Measurements from ENCODE around the gene GSTCD.
"Not testable (repeated sequence)": the region's sequence is repeated elsewhere in the genome, so short reads cannot be mapped to it uniquely, and the experiment has no call there.

Gene GSTCD

DNA sequence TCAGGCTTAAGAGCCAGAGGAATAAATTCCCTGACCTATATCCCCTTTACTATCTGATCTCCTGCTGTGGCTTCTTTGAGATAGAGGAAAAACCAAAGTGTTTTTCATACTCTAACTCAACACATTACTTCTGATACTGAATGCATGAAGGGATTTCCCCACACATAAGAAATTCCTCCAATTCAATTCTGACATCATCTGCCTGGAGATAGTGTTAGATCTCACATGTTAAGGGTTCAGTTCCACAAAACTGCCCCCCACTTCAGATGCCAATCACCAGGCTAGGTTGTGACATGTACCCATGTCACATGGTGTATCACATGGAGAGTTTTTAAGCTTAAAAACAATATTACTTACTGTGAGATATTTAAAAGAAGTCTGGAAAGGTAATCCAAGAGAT lies 46.8 kb downstream of the GSTCD start:
- Mint-ChIP-seq H3K9me3 (no peaks in the 10 kb centered on the region), H3K4me1 (no peaks in the 10 kb centered on the region), H3K4me3 (no peak overlapping the region), H3K36me3 (no peaks in the 10 kb centered on the region), H3K27ac (no peak overlapping the region), H3K27me3 (no peaks in the 10 kb centered on the region)
- no peak for ATAC-seq

DNA sequence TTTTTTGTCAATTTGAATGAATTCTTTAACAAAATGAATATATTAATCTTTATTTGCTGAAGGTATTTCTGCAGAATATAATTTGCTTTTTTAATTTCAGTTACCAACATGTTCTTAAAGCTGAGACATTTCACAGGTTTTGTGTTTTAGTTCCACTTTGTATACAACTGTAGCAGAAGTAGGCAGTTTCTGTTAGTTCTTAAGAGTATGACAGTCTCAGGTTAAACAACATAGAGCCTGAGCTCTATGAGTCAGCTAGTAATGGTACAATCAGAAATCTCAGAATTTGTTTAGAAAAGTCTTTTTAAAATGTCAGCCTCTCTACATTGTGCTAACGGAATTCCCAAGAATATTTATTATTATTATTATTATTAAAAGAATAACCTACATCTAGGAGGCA lies 50.4 kb downstream of the GSTCD start:
- no peaks in the 10 kb centered on the region for H3K4me1 Mint-ChIP-seq
- no peaks in the 10 kb centered on the region for H3K36me3 Mint-ChIP-seq
- H3K27me3 Mint-ChIP-seq: no peaks in the 10 kb centered on the region
- H3K9me3 Mint-ChIP-seq: no peaks in the 10 kb centered on the region
- ATAC-seq: no peak
- no peak overlapping the region for H3K4me3 Mint-ChIP-seq
- H3K27ac Mint-ChIP-seq: no peak overlapping the region

DNA sequence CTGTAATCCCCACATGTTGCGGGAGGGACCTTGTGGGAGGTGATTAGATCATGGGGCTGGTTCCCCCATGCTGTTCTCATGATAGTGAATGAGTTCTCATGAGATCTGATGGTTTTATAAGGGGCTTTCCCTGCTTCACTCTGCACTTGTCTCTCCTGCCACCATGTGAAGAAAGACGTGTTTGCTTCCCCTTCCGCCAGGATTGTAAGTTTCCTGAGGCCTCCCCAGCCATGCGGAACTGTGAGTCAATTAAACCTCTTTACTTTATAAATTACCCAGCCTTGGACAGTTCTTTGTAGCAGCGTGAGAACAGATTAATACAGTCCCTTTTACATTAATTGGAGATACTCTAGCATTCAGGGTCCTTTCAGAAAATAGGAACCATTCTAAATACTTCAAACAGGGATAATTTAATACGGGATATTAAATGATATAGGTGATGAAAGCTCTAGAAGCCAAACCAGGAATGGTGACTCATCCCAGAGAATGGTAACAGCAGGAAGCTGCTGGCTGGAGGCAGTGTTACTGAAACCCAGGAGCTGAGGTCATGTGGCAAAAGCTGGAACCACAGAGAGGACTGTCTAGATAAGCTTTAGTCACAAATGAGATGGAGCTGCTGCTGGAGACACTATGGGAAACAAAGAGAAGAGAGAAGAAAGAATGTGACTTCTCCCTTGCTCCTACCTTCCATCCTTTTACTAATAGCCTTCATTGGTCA lies 57.3 kb downstream of the GSTCD start:
- no peak overlapping the region for H3K4me3 Mint-ChIP-seq
- no peak for ATAC-seq
- peaks cover 25% of the 10 kb centered on the region for H3K36me3 Mint-ChIP-seq
- no peaks in the 10 kb centered on the region for H3K9me3 Mint-ChIP-seq
- H3K27ac Mint-ChIP-seq: no peak overlapping the region
- H3K4me1 Mint-ChIP-seq: no peaks in the 10 kb centered on the region
- no peaks in the 10 kb centered on the region for H3K27me3 Mint-ChIP-seq

DNA sequence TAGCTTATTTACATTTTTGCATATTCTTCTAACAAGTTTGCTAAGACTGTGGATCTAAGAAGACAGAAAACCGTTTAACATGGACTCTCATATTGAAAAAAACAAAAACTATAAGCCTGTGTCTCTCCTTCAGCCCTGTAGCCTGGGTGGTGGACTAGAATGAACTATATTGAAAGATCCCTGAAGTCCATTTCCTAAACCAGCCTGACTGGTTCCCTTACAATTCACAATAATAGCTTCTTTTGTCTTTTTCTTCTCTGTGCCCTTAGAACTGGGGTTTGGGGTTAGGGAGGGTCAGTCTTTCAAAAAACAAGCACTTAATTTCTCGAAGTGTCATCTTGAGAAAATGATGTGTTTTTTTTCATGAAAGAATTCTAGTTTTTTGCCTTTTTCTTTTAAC lies 59.0 kb downstream of the GSTCD start:
- Mint-ChIP-seq H3K4me3 (no peak overlapping the region), H3K36me3 (peaks cover 42% of the 10 kb centered on the region), H3K4me1 (no peaks in the 10 kb centered on the region), H3K9me3 (peaks cover 5% of the 10 kb centered on the region), H3K27ac (no peak overlapping the region), H3K27me3 (no peaks in the 10 kb centered on the region)
- ATAC-seq: no peak

DNA sequence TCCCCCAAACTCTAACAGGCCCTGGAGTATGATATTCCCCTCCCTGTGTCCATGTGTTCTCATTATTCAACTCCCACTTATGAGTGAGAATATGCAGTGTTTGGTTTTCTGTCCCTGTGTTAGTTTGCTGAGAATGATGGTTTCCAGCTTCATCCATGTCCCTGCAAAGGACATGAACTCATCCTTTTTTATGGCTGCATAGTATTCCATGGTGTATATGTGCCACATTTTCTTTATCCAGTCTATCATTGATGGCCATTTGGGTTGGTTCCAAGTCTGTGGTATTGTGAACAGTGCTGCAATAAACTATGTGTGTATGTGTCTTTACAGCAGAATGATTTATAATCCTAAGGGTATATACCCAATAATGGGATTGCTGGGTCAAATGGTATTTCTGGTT lies 61.9 kb downstream of the GSTCD start:
- peaks cover 65% of the 10 kb centered on the region for H3K36me3 Mint-ChIP-seq
- peaks cover 11% of the 10 kb centered on the region for H3K9me3 Mint-ChIP-seq
- H3K27me3 Mint-ChIP-seq, H3K4me3 Mint-ChIP-seq, ATAC-seq, H3K4me1 Mint-ChIP-seq, H3K27ac Mint-ChIP-seq: not testable (repeated sequence)

DNA sequence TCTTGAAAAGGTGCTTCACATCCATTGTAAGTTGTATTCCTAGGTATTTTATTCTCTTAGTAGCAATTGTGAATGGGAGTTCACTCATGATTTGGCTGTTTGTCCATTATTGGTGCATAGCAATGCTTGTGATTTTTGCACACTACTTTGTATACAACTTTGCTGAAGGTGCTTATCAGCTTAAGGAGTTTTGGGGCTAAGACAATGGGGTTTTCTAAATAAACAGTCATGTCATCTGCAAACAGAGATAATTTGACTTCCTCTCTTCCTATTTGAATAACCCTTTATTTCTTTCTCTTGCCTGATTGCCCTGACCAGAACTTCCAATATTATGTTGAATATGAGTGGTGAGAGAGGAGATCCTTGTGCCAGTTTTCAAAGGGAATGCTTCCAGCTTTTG lies 63.5 kb downstream of the GSTCD start:
- H3K27me3 Mint-ChIP-seq, ATAC-seq, H3K4me1 Mint-ChIP-seq, H3K27ac Mint-ChIP-seq, H3K4me3 Mint-ChIP-seq: not testable (repeated sequence)
- Mint-ChIP-seq H3K9me3 (peaks cover 11% of the 10 kb centered on the region), H3K36me3 (peaks cover 68% of the 10 kb centered on the region)

DNA sequence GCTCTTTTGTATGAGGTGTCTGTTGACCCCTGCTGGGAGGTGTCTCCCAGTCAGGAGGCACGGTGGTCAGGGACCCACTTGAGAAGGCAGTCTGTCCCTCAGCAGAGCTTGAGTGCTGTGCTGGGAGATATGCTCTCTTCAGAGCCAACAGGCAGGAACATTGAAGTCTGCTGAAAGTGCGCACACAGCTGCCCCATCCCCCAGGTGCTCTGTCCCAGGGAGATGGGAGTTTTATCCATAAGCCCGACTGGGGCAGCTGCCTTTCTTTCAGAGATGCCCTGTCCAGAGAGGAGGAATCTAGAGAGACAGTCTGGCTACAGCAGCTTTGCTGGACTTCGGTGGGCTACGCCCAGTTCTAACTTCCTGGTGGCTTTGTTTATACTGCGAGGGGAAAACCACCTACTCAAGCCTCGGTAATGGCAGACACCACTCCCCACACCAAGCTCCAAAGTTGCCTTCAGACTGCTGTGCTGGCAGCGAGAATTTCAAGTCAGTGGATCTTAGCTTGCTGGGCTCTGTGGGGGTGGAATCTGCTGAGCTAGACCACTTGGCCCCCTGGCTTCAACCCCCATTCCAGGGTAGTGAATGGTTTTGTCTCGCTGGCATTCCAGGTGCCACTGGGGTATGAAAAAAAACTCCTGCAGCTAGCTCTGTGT lies 67.3 kb downstream of the GSTCD start:
- not testable (repeated sequence) for H3K4me1 Mint-ChIP-seq, ATAC-seq, H3K4me3 Mint-ChIP-seq, H3K27ac Mint-ChIP-seq, H3K27me3 Mint-ChIP-seq
- Mint-ChIP-seq H3K36me3 (peaks cover 58% of the 10 kb centered on the region), H3K9me3 (peaks cover 11% of the 10 kb centered on the region)

DNA sequence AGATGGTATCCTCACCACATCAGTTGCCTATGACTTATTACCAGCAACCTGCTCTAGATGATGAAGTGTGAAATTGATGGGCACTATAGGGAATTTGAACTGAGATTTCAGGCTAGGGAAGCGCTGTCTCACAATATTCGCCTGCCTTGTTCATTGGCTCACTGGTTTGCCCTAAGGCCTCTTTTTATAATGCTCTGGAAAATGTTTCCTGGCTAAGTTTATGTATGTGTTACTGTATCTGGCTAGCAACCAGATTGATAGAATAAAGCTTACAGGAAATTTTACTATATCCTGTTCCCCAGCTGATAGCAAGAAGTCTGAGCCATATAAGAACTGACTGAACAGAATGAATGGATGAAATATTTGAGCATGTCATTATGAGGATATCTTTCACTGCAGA lies 71.6 kb downstream of the GSTCD start:
- H3K27me3 Mint-ChIP-seq: no peaks in the 10 kb centered on the region
- H3K27ac Mint-ChIP-seq: no peak overlapping the region
- H3K9me3 Mint-ChIP-seq: no peaks in the 10 kb centered on the region
- H3K4me1 Mint-ChIP-seq: no peaks in the 10 kb centered on the region
- no peak overlapping the region for H3K4me3 Mint-ChIP-seq
- no peak for ATAC-seq
- H3K36me3 Mint-ChIP-seq: peaks cover 33% of the 10 kb centered on the region

DNA sequence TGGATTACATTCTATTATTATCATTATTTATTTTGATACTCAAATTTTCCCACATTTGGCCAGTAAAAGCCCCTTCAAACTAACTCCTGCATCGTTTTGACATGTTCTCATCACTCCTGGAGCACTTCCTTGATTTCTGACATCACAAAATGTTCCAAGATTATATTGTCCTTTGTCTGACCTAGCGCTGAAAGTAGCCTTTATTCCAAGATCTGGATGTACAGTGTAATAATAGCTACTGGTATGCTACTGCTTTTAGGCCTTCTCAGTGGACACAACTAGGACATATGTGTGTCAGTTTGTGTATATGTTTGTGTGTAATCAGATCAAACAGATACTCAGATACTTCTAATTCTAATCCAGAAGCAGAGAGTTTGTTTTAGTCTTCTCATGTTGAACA lies 76.2 kb downstream of the GSTCD start:
- no peaks in the 10 kb centered on the region for H3K27me3 Mint-ChIP-seq
- no peaks in the 10 kb centered on the region for H3K9me3 Mint-ChIP-seq
- no peak overlapping the region for H3K4me3 Mint-ChIP-seq
- no peaks in the 10 kb centered on the region for H3K4me1 Mint-ChIP-seq
- no peak overlapping the region for H3K27ac Mint-ChIP-seq
- peaks cover 21% of the 10 kb centered on the region for H3K36me3 Mint-ChIP-seq
- ATAC-seq: no peak

DNA sequence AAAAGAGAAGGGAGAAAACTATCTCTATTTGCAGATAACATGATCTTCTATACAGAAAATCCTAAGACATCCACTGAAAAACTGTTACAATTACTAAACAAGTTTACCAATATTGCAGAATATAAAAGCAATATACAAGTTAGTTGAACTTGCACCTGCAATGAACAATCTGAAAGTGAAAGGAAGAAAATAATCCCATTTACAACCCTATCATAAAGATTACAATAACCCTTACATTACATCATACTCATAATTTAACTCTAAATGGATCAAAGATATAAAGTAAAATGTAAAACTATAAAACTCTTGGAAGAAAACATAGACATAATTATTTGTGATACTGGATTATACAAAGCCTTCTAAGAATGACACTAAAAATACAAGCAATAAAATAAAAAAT lies 77.2 kb downstream of the GSTCD start:
- Mint-ChIP-seq H3K36me3 (peaks cover 21% of the 10 kb centered on the region), H3K4me1 (no peaks in the 10 kb centered on the region), H3K9me3 (no peaks in the 10 kb centered on the region), H3K27me3 (no peaks in the 10 kb centered on the region), H3K27ac (no peak overlapping the region), H3K4me3 (no peak overlapping the region)
- no peak for ATAC-seq

DNA sequence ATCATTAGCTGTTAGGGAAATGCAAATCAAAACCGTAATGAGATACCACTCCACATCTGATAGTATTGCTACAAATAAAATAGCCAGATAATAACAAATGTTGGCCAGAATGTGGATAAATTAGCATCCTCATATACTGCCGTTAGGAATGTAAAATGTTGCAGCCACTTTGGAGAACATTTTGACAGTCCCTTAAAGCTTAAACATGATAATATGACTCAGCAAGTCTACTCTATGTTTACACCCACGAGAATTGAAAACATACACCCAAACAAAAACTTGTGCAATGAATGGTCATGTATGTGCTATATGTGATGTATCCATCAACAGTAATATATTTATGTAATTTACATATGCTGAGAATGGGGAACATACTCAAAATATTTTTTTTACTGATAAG lies 78.2 kb downstream of the GSTCD start:
- Mint-ChIP-seq H3K36me3 (peaks cover 20% of the 10 kb centered on the region), H3K4me3 (no peak overlapping the region), H3K27ac (no peak overlapping the region), H3K4me1 (no peaks in the 10 kb centered on the region), H3K9me3 (no peaks in the 10 kb centered on the region), H3K27me3 (no peaks in the 10 kb centered on the region)
- no peak for ATAC-seq

DNA sequence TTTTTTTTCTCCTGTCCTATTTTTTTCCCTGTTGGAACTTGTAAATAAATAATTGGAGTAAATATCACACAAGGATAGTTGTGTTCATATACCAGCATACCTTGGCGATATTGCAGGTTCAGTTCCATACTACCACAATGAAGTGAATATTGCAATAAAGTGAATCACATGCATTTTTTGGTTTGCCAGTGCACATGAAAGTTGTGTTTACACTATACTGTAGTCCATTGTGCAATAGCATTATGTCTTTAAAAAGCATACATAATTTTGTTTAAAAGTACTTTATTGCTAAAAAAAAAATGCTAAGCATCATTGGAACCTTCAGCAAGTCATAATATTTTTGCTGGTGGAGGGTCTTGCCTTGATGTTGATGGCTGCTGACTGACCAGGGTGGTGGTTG lies 88.6 kb downstream of the GSTCD start:
- peaks cover 33% of the 10 kb centered on the region for H3K36me3 Mint-ChIP-seq
- H3K9me3 Mint-ChIP-seq: no peaks in the 10 kb centered on the region
- H3K4me3 Mint-ChIP-seq: no peak overlapping the region
- no peaks in the 10 kb centered on the region for H3K27me3 Mint-ChIP-seq
- H3K4me1 Mint-ChIP-seq: no peaks in the 10 kb centered on the region
- no peak overlapping the region for H3K27ac Mint-ChIP-seq
- ATAC-seq: no peak

DNA sequence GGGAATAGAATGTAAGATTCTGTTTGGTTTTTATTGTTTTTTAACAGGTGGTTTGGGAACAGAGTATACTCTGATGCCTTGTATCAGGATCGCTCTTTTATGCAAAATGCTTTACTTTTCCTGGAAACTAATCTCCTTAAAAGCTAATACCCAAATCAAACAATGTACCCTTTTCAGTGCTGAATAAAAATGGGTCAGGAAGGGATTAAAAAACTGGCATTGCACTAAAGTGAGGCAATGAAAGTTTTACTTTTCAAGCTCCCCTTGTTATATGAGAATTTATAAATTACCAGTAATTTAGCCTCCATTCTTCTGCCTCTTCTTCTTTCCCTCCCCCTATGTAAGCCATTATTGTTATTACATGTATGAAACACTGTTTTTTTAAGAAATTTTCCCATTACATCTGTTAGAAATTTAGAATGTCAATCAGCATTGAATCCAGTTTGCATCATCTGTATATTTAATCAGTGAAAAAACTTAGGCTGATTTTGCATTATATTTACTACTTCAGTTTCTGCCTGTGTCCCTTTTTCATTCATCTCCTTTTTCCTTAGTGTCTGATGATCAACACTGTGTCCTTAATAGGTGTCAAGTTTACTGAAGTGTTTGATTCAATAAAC lies 97.0 kb downstream of the GSTCD start:
- no peaks in the 10 kb centered on the region for H3K4me1 Mint-ChIP-seq
- no peaks in the 10 kb centered on the region for H3K9me3 Mint-ChIP-seq
- no peak for ATAC-seq
- H3K36me3 Mint-ChIP-seq: peaks cover 24% of the 10 kb centered on the region
- no peaks in the 10 kb centered on the region for H3K27me3 Mint-ChIP-seq
- no peak overlapping the region for H3K27ac Mint-ChIP-seq
- no peak overlapping the region for H3K4me3 Mint-ChIP-seq

DNA sequence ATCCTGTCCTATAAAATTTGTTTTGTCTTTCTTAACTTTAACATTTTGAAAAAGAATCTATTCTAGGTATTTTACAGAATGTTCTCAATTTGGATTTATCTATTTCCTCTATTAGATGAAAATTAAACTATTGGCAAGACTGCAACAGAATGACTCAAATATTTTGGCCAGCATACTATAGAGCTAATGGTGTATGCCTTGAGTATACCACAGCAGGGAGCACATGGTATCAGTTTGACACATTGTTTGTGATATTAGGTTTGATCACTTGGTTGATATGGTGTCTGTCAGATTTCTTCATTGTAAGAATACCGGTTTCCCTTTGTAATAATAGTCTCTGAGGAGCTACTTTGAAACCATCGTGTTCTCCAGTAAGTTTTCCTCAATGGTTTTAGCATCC lies 98.9 kb downstream of the GSTCD start:
- H3K27me3 Mint-ChIP-seq: no peaks in the 10 kb centered on the region
- peaks cover 31% of the 10 kb centered on the region for H3K36me3 Mint-ChIP-seq
- ATAC-seq: no peak
- H3K4me1 Mint-ChIP-seq: no peaks in the 10 kb centered on the region
- H3K4me3 Mint-ChIP-seq: no peak overlapping the region
- H3K9me3 Mint-ChIP-seq: no peaks in the 10 kb centered on the region
- no peak overlapping the region for H3K27ac Mint-ChIP-seq

DNA sequence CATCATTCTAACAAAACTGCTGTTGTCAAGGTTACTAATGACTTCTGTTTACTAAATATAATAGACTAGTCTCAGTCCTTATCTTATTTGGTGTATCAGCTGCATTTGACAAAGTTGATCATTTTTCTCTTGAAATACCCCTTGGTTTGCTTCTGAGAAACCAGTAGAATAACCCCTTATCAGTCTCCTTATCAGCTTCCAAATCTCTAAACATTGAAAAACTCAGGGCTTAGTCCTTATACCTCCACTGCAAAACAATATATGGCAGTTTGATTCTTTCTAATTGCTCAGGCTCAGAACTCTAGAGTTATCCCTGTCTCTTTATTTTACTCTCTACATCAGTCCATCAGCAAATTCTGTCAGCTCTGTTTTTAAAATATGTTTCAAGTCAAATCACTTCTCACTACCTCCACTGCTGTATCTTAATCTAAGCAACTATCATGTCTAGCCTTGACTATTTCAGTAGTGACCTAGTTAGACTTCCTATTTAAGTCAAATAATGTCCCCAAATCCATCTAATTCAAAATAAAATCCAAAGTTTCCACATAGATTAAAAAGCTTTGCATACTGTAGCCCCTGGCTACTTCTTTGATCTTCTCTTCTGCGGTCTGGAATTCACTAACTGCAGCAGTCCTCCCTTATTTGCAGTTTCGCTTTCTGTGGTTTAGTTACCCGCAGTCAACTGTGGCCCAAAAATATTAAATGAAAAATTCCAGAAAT lies 99.6 kb downstream of the GSTCD start:
- no peaks in the 10 kb centered on the region for H3K9me3 Mint-ChIP-seq

DNA sequence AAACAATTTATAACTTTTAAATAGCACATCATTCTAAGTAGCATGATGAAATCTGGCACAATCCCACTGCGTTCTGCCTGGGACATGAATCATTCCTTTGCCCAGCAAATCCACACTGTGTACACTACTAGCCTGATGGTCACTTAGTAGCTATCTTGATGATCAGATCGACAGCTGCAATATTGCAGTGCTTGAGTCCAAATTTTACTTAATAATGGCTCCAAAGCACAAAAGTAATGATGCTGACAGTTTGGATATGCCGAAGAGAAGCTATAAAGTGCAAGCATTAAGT lies 100.1 kb downstream of the GSTCD start:
- ATAC-seq: no peak
- Mint-ChIP-seq H3K9me3 (no peaks in the 10 kb centered on the region), H3K27ac (no peak overlapping the region), H3K4me1 (no peaks in the 10 kb centered on the region), H3K36me3 (peaks cover 33% of the 10 kb centered on the region), H3K4me3 (no peak overlapping the region), H3K27me3 (no peaks in the 10 kb centered on the region)

More for the DNA sequence above, 99.6 kb downstream of the GSTCD start:
- Mint-ChIP-seq H3K27ac (no peak overlapping the region), H3K4me1 (no peaks in the 10 kb centered on the region), H3K27me3 (no peaks in the 10 kb centered on the region), H3K36me3 (peaks cover 28% of the 10 kb centered on the region), H3K4me3 (no peak overlapping the region)
- ATAC-seq: no peak
